HT1080 (cell line): ENCODE results near the gene CDKAL1. TPM values are rescaled to one million over a fixed set of nuclear protein-coding genes. Genes with fewer than 3 reads are reported as not detected.
"Not testable (repeated sequence)": the region's sequence is repeated elsewhere in the genome, so short reads cannot be mapped to it uniquely, and the experiment has no call there.

ENCODE experiments used
- DNase-seq: peaks from one replicate; pipeline ENCODE4 v3.0.0-alpha.2; 2015; ENCODE audit warnings: low read depth
- total RNA-seq: library from RNA; depleted of rRNA; stranded (reverse); fragments of >200 nt; shearing (Covaris generic); gene quantifications from 2 replicates; pipeline ENCODE4 v1.2.3, GENCODE V29; 2014

The CDKAL1 gene
- total RNA-seq, 1 experiment from 2014 or later: 13.5 TPM

DNA sequence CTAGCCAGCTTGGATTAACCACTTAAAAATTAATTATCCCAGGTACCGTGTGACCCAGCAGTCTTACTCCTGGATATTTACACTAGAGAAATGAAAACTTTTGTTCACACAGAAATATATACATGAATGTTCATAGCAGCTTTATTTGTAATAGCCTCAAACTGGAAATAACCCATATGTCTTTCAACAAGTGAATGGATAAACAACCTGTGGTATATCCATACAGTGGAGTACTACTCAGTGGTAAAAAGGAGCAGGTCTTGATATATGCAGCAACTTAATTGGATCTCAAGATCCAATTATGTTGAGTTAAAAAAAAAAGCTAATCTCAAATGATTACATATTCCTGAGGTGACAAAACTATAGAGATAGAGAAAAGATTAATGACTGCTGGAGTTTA, 381.4 kb downstream of the CDKAL1 start:
- DNase-seq: no peak

DNA sequence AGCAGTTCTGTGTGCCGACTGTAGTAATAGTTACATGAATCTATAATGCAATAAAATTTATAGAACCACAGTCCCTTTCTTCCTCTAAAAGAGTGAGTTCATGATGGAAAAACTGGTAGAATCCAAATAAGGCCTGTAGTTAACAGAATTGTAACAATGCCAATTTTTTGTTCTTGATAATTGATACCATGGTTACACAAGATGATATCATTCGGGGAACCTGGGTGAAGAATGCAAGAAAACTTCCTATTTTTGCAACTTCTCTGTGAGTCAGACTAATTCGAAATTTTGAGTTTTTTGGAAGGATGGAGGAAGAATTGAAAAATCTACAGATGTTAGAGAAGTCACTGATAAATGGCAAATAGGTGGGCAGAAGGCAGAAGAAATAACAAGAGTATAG, 381.8 kb downstream of the CDKAL1 start:
- no peak for DNase-seq

DNA sequence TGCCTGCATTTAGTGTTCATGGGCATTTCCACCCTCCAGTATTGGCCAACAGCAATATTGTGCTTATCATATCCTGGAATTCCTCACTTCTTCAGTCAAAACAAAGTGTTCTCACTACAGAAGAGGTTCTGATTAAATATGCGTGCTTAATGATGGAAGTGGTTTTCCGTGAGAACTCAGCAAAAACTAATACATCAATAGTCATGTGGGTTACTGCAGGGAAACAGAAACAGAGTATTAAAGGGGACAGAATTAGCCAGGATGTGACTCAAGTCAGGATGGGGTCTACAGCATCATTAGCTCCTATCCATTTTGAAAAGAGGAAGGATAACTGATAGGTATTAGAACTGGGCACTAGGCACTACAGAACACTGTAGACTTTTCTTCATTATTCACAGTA, 384.6 kb downstream of the CDKAL1 start:
- DNase-seq: no peak

DNA sequence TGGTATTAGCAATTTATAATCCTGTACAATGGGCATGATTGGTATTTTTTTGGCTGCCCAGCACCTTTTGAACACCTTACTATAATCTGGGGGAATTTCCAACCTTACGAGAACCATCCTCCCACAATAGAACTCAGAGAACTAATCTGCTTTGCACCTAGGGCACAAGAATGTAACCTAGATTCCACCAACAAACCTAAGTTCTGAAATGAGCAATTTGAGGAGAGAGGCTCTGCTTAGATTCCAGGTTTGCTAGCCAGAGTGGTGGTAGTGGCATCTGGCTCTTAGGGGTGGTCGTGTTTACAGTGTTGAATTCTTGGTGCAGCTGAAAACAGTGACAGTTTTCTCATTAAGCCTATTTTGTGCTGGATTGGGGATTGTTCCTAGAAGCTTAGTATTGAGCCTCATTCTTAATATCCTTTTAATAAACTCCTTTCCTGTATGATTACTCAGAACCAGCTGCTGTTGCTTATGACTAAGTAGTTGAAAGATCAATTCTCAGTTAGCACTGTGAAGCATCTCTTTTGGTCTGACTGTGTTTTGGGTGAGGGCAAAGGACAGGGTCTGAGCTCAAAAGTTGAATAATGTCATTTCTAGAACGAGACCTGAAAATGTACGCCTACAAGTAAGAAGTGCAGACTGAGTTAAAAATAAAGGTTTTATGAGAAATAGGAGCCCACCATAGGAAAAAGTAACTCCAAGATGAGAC, 385.6 kb downstream of the CDKAL1 start:
- no peak for DNase-seq

DNA sequence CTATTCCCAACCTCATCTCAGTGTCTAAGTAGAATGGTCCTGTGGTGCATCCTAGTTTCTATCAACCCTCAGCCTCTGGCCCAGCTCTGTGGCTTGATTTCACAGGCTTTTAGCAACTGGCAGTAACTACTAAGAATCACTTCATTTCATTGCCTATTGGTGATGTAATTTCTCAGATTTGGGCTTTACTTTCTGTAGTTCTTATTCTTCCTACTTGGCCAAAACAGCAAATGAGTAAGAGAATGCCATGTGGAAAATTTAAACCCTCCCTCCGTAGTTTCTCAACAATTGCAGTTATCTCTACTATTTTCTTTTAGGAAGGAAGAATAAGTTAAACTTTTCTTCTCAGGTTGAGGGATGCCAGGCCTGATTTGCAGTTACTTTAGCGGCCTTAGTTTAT, 387.3 kb downstream of the CDKAL1 start:
- no peak for DNase-seq

DNA sequence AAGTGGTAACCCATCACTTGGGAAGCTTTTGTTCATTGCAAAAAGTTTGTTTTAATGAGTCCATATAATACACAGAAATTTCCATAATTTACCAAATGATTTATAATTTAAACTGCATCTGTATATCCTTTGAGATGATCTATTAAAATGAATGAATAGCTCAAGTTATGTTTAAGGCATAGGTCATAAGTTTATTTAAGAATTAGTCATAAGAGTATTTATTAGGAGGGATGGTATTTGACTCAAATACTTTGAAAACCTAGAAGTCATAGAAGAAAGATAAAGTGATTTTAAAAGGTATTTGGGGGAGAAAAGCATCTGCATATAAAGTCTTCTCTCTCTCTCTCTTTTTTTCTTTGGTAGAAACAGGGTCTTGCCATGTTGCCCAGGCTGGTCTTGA, 388.5 kb downstream of the CDKAL1 start:
- DNase-seq: no peak

DNA sequence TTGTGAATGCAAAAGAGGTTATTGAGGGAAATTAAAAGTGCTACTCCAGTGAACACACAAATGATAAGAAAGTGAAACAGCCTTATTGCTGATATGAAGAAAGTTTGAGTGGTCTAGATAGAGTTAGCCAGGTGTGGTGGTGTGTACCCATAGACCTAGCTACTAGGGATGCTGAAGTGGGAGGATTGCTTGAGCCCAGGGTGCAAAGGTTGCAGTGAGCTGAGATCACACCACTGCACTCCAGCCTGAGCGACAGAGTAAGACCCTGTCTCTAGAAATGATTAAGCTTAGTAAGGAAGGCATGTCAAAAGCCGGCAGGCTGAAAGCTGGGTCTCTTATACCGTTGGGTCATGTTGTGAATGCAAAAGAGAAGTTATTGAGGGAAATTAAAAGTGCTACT, 389.8 kb downstream of the CDKAL1 start:
- not testable (repeated sequence) for DNase-seq

DNA sequence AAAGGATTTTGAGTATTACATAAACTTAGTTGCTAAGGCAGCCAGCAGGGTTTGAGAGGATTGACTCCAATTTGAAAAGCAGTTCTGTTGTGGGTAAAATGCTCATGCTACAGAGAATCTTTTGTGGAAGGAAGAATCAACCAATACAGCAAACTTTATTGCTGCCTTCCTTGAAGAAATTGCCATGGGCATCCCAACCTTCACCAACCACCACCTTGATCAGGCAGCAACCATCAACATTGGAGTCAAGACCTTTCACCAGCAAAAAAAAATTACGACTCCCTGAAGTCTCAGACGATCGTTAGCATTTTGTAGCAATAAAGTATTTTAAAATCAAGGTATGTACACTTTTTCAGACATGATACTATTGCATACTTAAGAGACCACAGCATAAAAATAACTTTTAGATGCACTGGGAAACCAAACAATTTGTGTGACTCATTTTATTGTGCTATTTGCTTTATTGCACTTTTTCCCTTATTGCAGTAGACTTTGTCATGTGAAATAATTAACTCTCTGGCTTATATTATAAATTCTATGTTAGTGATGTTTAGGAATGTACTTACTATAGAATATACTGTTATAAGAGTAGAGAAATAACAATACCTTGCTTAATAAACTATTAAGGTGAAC, 390.8 kb downstream of the CDKAL1 start:
- no peak for DNase-seq

DNA sequence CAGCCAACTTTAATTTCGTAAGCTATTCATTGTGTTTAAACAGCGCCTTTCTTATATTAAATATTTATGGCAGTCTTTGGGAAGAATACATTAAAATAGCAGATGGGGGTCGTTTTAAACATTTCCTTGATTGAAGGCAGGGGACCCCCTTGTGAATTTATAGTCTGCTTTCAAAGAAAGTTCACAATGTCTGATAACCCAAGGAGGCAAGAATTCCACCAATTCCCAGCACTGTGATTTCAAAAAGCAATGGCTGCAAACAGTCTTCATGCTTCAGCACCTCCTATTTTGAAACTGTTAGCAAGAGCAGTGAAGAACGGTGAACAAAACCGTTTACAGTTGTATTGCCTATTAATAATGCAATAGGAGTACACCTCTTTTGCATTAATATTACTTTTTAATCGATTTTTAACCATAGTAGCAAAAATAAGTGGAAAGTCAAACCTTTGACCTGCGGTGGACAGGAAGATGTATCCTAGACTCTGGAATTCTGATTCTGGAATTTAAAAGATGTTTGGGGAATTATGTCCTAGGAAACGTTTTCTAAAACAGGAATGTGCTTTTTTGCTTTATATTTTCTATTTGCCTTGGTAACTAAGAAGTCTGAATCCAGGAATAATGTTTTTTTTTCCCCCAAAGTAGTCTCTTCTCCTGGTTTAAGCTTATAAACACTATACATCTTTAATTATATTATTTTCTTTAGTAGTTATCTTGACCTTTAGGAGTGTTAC, 393.0 kb downstream of the CDKAL1 start:
- no peak for DNase-seq

DNA sequence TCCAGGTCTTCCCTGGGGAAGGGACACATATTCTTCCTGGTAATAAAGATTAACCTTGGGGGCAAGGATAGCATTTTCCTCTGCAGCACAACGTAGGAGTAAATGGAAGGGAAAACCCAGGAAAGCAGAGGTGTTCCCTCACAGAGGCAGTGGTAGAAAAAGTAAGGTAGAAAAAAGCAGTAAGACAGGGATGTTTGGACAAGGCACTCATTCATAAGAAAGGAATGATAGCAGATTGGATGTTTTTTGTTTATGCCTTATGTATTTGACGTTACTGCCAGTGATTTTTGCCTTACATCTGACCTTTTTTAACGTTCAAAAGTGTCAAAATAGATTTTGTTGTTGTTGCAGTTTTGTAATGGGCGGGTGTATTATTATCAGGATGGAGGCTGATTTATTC, 395.0 kb downstream of the CDKAL1 start:
- DNase-seq: no peak

DNA sequence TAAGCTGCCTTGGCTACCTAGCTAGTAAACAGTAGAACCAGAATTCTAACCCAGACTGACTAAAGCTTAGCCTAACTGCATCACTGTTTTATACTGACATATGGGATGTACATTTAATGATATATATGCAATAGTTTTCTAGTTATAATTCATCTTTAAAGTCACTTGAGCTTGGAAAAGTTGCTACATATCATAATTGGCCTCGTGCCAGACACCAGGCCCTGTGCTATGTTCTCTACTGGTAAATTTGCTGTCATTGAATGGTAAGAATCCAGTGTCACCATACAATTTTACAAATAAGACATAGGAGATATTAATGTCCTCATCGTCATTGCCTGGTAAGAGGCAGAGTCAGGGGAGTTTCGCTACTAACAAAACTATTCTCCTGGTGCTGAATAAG, 396.8 kb downstream of the CDKAL1 start:
- no peak for DNase-seq

DNA sequence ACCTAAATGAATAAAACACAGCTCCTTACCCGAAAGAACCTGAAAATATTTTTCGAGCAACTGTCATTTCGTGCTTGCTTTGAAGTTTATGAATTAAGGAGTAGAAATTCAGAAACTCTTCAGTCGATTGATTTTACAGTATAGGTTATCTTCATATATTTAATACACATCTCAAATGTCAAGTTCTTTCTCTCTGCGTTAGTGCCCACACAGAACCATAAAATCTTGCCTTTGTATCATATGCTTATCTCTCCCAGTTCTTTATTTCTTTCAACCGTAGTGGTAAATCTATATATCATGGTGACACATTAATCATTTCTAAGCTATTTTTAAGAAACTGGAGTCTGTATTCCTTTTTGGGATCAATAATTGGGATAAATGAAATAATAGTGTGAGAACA, 397.5 kb downstream of the CDKAL1 start:
- DNase-seq: no peak

DNA sequence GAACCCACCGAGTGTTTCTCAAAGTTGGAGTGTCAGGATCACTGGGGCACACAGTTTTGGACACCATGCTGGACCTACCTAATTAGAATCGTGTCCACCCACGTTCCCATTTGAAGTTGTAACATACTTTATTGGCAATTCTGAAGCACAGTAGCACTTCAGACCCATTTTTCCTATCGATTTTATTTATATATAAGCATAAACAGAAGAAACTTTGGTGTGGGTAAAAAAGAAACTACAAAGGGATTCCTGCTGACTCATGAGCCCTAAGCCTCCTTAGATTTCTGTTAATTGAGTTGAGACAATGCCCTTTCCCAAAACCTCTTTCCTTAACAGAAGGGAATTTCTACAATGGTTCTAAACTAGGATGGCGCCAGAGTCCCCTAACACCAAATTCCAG, 398.0 kb downstream of the CDKAL1 start:
- no peak for DNase-seq

DNA sequence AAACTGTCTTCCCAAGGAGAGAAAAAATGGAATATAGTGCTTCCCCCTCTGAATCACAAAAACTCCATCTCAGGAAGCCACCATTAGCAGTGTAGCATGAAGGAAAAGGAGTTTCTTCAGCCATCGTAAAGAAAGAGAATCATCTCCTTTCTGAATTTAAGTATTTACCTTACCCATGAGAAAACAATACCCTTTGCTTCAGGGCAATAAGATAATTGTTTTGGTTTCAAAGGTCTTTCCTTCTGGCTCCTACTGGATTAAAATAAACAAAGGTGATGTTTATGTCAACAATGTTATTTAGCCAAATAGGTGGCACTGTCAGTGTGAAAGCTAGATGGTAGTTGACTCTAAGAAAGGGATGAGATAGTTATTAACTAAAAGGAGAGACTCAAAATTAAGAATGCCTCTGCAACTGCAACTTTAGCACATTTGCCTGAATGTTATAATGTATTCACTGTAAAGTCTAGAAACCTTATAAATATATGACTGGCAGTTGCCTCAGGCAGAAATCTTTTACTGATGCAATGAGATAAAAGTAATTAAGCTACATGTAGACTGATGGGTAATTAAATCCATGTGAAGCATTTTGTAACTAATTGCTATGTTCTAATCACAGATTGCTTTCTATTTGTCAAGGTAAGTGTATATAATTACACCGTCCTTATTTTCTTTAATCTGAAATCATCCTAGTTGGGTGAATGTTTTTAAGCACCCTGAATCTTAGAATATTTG, 399.0 kb downstream of the CDKAL1 start:
- DNase-seq: no peak

DNA sequence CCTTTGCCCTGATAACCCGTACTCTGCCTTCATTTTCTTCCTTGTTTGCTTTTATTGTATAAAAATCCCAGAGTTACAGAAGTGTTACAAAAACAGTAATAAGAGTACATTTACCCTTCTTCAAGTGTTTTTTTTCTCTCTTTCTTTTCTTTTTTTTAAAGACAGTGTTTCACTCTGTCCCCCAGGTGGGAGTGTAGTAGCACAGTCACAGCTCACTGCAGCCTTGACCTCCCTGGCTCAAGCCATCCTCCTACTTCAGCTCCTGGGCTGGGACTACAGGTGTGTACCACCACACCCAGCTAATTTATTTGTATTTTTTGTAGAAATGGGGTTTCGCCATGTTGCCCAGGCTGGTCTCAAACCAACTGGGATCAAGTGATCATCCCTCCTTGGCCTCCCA, 402.7 kb downstream of the CDKAL1 start:
- no peak for DNase-seq

DNA sequence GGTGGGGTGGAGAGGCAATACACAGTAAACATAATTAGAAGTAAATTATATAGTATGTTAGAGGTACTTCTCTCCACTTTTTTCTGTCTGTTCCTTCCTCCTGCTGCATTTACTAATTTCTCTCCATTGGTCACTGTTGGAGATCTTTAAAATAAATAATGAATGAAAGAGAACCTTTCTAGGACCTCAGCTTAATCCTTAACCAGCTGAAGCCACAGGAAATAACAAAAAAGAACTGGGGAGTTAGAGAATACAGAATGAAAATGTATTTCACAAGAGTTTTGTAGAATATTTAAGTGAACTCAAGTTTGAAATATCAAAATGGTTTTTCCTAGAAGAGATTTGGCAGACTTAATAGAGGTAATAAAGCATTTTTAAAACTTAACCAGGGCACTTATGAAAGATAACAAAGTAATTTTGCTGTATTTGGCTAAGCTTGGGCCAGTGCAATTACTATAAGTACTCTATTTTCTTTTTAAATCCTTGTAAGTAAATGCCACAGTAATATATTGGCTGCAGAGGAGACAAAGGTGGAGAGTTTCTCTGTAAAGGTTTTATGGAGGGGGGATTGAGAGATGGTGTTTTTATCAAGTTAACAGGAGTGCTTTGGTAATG, 405.0 kb downstream of the CDKAL1 start:
- DNase-seq: no peak

DNA sequence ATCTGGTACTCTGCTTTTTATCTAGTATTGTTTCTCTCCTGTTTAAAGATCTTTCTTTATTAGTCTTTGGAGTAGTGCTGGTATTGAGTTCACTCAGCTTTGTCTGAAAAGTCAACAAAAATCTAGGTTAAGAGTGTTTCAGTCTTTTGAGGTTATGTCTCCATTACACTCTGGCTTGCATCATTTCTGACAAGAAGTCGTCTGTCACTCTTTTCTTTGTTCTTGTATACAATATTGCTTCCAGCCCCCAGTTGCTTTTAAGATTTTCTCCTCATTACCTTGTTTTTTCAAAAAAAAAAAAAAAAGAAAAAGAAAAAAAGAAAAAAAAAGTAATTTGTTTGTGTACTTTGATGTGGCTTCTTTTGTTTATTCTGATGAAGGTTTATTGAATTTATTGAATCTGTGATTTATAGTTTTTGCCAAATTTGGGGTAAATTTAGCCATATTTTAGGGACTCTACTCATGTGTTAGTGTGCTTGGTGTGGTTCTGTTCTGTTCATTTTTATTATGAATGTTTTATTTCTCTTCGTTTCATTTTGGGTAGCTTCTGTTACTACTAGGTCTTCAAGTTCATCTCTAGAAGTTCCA, 408.9 kb downstream of the CDKAL1 start:
- DNase-seq: no peak

DNA sequence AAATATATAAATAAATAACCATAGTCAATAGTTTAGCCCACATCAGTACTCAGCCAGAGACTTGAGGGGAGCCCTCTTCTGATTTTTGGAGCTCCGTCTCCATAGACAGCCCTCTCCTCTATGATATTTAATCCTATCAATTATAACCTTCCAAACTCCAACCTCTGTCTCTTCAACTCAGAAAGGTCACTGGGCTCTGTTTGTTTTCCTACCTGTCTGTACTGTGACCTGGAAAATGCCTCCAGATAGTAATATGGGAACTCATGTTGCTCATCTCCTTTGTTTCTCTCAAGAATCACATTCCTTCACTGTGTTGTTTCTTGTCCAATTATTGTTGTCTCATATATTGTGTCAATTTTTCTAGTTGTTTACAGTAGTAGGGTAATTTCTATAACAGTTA, 409.7 kb downstream of the CDKAL1 start:
- DNase-seq: no peak

DNA sequence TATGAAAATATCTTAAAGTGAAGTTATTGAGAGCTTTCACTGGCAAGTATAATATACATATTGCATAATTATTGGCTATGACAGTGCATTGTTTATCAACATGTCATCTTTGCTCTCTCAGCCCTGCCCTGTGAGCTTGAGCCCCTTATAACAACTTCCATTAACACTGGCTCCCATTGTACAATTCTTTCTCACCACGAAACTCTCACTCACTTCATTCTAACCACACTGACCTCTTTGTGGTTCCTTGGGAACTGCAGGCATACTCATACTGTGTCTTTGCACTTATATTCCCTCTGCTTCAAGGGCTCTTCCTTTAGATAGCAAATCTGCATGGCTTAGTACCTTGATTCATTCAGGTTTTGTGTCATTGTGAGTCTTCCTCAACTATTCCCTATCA, 411.8 kb downstream of the CDKAL1 start:
- DNase-seq: peak; percentile 51

DNA sequence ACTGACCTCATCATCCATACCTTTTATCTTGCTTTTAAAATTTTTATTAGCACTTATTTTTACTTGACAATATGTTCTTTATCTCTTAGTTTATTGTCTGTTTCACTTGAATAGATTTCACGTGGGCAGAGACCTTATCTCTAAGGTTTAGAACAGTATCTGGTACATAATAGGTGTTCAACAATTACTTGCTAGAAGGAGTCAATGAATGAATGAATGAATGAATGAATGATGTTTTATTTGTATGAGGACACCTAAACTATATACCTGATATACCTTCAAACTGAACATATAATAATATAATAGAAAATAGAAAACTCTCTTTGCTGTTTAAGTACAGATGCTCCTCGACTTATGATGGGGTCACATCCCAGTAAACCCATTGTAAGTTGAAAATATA, 412.6 kb downstream of the CDKAL1 start:
- DNase-seq: no peak

DNA sequence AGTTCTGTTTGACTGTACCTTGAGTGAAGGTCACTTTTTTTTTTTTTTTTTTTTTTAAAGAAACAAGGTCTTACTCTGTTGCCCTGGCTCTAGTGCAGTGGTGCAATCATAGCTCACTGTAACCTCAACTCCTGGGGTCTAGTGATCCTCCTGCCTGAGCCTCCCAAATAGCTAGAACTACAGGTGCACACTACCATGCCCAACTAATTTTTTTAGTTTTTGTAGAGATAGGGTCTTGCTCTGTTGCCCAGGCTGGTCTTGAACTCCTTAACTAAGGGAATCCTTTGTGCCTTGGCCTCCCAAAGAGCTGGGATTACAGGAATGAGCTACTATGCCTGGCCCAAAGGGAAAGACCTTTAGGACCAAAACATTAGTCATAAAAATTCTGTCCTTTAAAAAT, 413.7 kb downstream of the CDKAL1 start:
- no peak for DNase-seq
